GM18951 (cell line): ENCODE results near the gene KRTAP19-2.

Experiments
- POLR2A ChIP-seq: IDR thresholded peaks from 4 replicates; pipeline ENCODE4 v1.6.1; 2011; ENCODE audit warnings: mild to moderate bottlenecking; ENCODE audit not compliant: insufficient read length, insufficient read depth; ENCODE audit errors: extremely low read depth
- in situ Hi-C: fragments of 300-500 bp; cut with MboI; formaldehyde crosslinking; loops from one replicate; pipeline ENCODE4 v1.12.0; 2022; ENCODE audit warnings: low sequenced_read_pairs, mixed read lengths, inconsistent platforms; ENCODE audit not compliant: unreplicated experiment

Gene KRTAP19-2

DNA sequence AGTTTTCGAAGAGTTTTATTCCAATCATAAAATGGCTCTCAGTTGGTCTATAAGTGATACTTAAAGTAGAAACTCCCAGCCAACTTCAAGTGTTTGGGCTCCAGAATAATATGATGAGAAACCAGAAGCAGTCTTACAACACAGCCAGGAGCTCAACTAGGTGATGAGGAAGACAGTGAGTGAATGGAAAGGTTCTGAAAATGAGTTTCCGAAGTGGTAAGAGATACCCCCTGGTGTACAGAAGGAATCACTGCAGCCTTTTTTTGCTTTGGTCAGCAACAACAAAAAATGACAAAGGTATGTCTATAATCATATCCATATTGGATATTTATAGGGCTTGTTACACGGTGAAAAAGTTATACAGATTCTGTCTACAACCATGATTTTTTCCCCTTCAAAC is 23.5 kb downstream of the KRTAP19-2 start:
- no peak for TF ChIP-seq POLR2A
- in situ Hi-C loops: no loop called here

DNA sequence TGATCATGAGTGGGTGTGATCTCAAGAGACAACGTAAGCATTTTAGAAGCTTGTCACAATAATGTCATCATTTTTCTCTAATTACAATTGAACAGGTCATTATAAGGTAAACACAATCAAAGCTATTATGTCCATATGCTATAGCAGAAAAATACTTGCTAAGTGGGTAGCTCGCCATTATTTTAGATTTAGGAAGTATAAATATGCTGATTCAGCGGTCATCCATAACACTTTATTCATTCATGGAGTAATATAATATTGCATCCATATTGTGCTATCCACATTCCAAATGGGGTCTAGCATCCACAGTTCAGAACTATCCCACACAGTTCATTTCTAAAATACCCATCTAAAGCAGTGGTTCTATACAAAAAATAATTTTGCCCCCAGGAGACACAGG is 38.7 kb downstream of the KRTAP19-2 start:
- in situ Hi-C loops: no loop called here
- TF ChIP-seq POLR2A: no peak

DNA sequence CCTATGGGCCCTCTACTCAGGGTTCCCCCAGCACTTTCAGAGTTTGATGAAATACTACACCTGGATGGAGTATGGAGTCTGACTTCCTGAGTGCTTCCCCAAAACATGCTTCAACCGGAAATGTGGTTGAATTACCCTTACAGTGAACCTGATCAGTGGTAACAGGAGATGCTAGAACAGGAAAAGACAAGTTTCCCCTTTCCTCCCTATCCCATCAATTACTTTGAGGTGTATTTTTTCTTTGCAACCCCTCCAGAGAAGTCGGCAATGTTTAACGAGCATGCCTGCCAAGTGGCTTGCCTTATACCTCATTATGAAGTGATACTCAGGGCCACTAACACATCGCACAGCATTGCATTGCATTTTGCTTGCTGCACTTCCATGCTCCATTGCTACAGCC is 40.2 kb downstream of the KRTAP19-2 start:
- no peak for TF ChIP-seq POLR2A
- in situ Hi-C loops: no loop called here

GRCh38 chr21:30444204-30444603 is 43.0 kb downstream of the KRTAP19-2 start:
- TF ChIP-seq POLR2A: no peak
- in situ Hi-C loops: no loop called here

DNA sequence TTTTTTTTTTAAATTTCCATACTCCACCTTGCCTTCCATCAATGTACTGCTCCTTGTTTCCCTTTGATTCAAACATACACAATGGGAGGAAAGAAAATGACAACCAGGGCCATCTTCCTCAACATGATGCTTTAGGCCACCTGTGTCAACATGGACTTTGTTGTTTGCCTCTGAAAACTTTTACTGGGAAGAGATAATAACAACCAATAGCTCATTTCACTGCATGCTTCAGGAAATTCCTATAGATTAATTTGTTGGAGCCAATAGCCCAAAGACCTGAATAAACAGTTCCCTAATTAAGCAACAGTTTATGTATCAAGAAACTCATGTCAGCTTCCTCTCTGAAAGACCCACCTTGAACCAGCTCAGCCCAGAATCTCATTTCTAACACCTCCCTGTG is 44.0 kb downstream of the KRTAP19-2 start:
- TF ChIP-seq POLR2A: no peak
- in situ Hi-C loops: no loop called here

GRCh38 chr21:30439975-30440374 is 47.3 kb downstream of the KRTAP19-2 start, which contains the start of gene KRTAP15-1:
Gene KRTAP15-1, plus strand, starts transcription at chr21:30440275. Its CDS starts 53 bp downstream, at chr21:30440328.
- no peak for TF ChIP-seq POLR2A
- in situ Hi-C loops: no loop called here
